CD14-positive monocyte (primary cell): ENCODE data around the gene RTF2. TPM values are rescaled to one million over a fixed set of nuclear protein-coding genes. Genes with fewer than 3 reads are reported as not detected.
A peak's percentile ranks its signal among the peaks of the same experiment; 100 is the strongest.

ENCODE experiments used
- DNase-seq, 3 donors: peaks; one replicate each; pipeline ENCODE4 v3.0.0-alpha.2; 2011 to 2022
- H2AFZ ChIP-seq: 2 replicates; pipeline ENCODE4 v1.6.0; 2012; ENCODE audit warnings: mild to moderate bottlenecking, low read depth, low read length, inconsistent platforms; ENCODE audit not compliant: insufficient read depth, poor library complexity, severe bottlenecking
- H3K27ac ChIP-seq, 2 donors: 1 replicate in 1 of 2; 2 replicates in 1 of 2; pipeline ENCODE4 v1.5.1; 2012 to 2013; ENCODE audit warnings: low read length in 2 of 2, control low read depth in 1 of 2, inconsistent platforms in 1 of 2, low read depth in 1 of 2, mild to moderate bottlenecking in 1 of 2
- H3K27me3 ChIP-seq, 2 donors: one replicate each; pipeline versions ENCODE4 v1.6.0 to v1.6.1; 2011 to 2013; ENCODE audit warnings: low read length in 2 of 2; ENCODE audit not compliant: control insufficient read depth in 2 of 2, insufficient read depth in 2 of 2
- H3K36me3 ChIP-seq, 2 donors: replicated peaks in 1 of 2; 1 replicate in 1 of 2; 2 replicates in 1 of 2; pipeline versions ENCODE4 v1.5.1 to v1.6.1; 2012 to 2013; ENCODE audit warnings: low read length in 2 of 2, control low read depth in 1 of 2, inconsistent platforms in 1 of 2, mild to moderate bottlenecking in 1 of 2; ENCODE audit not compliant: insufficient read depth in 2 of 2, control insufficient read depth in 1 of 2
- H3K4me1 ChIP-seq, 2 donors: 1 replicate in 1 of 2; 2 replicates in 1 of 2; pipeline versions ENCODE4 v1.5.1 to v1.6.1; 2012 to 2013; ENCODE audit warnings: low read length in 2 of 2, control low read depth in 1 of 2, inconsistent platforms in 1 of 2, mild to moderate bottlenecking in 1 of 2, moderate library complexity in 1 of 2; ENCODE audit not compliant: insufficient read depth in 2 of 2, control insufficient read depth in 1 of 2
- H3K4me2 ChIP-seq: replicated peaks from 2 replicates; pipeline ENCODE3; 2012; ENCODE audit warnings: low read length, moderate library complexity, mild to moderate bottlenecking; ENCODE audit not compliant: poor library complexity, severe bottlenecking; ENCODE audit errors: extremely low read depth
- H3K4me3 ChIP-seq, 3 experiments: fragments of 200-600 bp in 1 of 3; sonication (generic) in 1 of 3; replicated peaks in 1 of 3; 1 replicate in 2 of 3; 2 replicates in 1 of 3; pipeline ENCODE4 v1.5.1; 2011 to 2013; ENCODE audit warnings: low read length in 3 of 3, mild to moderate bottlenecking in 3 of 3, control low read depth in 2 of 3, low read depth in 2 of 3, inconsistent platforms in 1 of 3, moderate library complexity in 1 of 3
- H3K79me2 ChIP-seq: 2 replicates; pipeline ENCODE4 v1.6.0; 2012; ENCODE audit warnings: mild to moderate bottlenecking, control low read depth, inconsistent platforms, low read length, moderate library complexity; ENCODE audit not compliant: insufficient read depth
- H3K9ac ChIP-seq: 2 replicates; pipeline ENCODE4 v1.6.0; 2017; ENCODE audit warnings: low read length, mild to moderate bottlenecking; ENCODE audit not compliant: insufficient read depth, poor library complexity, severe bottlenecking
- H3K9me3 ChIP-seq, 2 donors: replicated peaks in 1 of 2; 1 replicate in 1 of 2; 2 replicates in 1 of 2; pipeline versions ENCODE4 v1.5.1 to v1.6.1; 2012 to 2013; ENCODE audit warnings: low read length in 2 of 2, control low read depth in 1 of 2; ENCODE audit not compliant: control insufficient read depth in 1 of 2, insufficient read depth in 1 of 2
- H4K20me1 ChIP-seq: 2 replicates; pipeline ENCODE4 v1.6.0; 2012; ENCODE audit warnings: mild to moderate bottlenecking, low read length, control low read depth, moderate library complexity; ENCODE audit not compliant: insufficient read depth
- H3K27ac Mint-ChIP-seq, 7 donors: one replicate each; pipeline ENCODE4 v1.8.0; 2020; ENCODE audit warnings: mild to moderate bottlenecking in 7 of 7, mixed read lengths in 7 of 7, moderate library complexity in 6 of 7, inconsistent platforms in 2 of 7
- H3K27me3 Mint-ChIP-seq, 3 donors: one replicate each; pipeline ENCODE4 v1.8.0; 2021 to 2022; ENCODE audit warnings: low read depth in 3 of 3, mild to moderate bottlenecking in 3 of 3, mixed read lengths in 3 of 3, moderate library complexity in 3 of 3, inconsistent platforms in 1 of 3
- H3K36me3 Mint-ChIP-seq, 2 donors: one replicate each; pipeline ENCODE4 v1.8.0; 2020; ENCODE audit warnings: mixed read lengths in 2 of 2, inconsistent platforms in 1 of 2, mild to moderate bottlenecking in 1 of 2
- H3K4me1 Mint-ChIP-seq: one replicate; pipeline ENCODE4 v1.8.0; 2020; ENCODE audit warnings: mild to moderate bottlenecking, mixed read lengths
- H3K4me3 Mint-ChIP-seq, 2 donors: one replicate each; pipeline ENCODE4 v1.8.0; 2020; ENCODE audit warnings: mild to moderate bottlenecking in 2 of 2, mixed read lengths in 2 of 2, moderate library complexity in 1 of 2
- H3K9me3 Mint-ChIP-seq, 7 donors: one replicate each; pipeline ENCODE4 v1.8.0; 2020 to 2022; ENCODE audit warnings: mixed read lengths in 7 of 7, mild to moderate bottlenecking in 6 of 7, moderate library complexity in 6 of 7, inconsistent platforms in 2 of 7
- CTCF ChIP-seq: fragments of 200-600 bp; IDR thresholded peaks from one replicate; pipeline ENCODE4 v1.8.0; 2022; ENCODE audit warnings: antibody characterized with exemption, mild to moderate bottlenecking
- WGBS: methylation state at CpG from one replicate; pipeline ENCODE4 v1.1.5; 2013; ENCODE audit warnings: missing lambda C conversion rate; ENCODE audit not compliant: insufficient coverage; 5-methylcytosine and 5-hydroxymethylcytosine counted together
- intact Hi-C, 2 donors: fragments of 100-400 bp; cut with micrococcal nuclease; formaldehyde crosslinking; loops; one replicate each; pipeline versions ENCODE4 v1.15.0 to v1.15.1; 2023
- polyA minus RNA-seq: library from RNA; depleted of rRNA, polyadenylated mRNA; stranded (reverse); fragments of >200 nt; gene quantifications from 2 replicates; pipeline ENCODE4 v1.2.3, GENCODE V29; 2012
- polyA plus RNA-seq, 3 donors: library from polyadenylated mRNA; depleted of rRNA in 1 of 3; unstranded in 2 of 3; stranded (reverse) in 1 of 3; fragments of 300-500 nt in 2 of 3; fragments of >200 nt in 1 of 3; fragmentation: Illumina TruSeq in 2 of 3; gene quantifications; 1 replicate in 2 of 3; 2 replicates in 1 of 3; pipeline ENCODE4 v1.2.3, GENCODE V29; 2012 to 2021
- total RNA-seq, 12 experiments: library from RNA in 1 of 12; stranded (reverse) in 1 of 12; fragments of 120-200 nt in 1 of 12; gene quantifications; one replicate each; pipeline ENCODE4 v1.2.4 and lab custom pipeline; 2013 to 2026; ENCODE audit warnings: mixed read lengths in 6 of 12, inconsistent platforms in 1 of 12

The RTF2 gene
- total RNA-seq (2013), result 140 TPM
- polyA plus RNA-seq (100 to 1,000 TPM in 2 of 3 donors, 10 to 100 TPM in 1; 74.3 to 163 (median 148) TPM), polyA minus RNA-seq (33.9 and 52.7 TPM in 2 replicates), total RNA-seq (lab: John Stamatoyannopoulos, UW) (27.8 to 95.7 (median 58.2) reads per million in 11 experiments)

- H3K27me3 ChIP-seq, result no peaks in the 10 kb centered on the region
- peaks cover 20 to 26% of the 10 kb centered on the region in 2 donors for H3K36me3 Mint-ChIP-seq
- peak within 1 kb of the TSS; percentile 79 to 90 (median 86) for H3K4me3 ChIP-seq
- H2AFZ ChIP-seq, result peak within 1 kb of the TSS; percentile 83
- peaks cover 36 to 55% of the 10 kb centered on the region in 2 donors for H3K4me1 ChIP-seq
- H3K79me2 ChIP-seq, result peaks cover 39% of the 10 kb centered on the region
- peaks cover 34% of the 10 kb centered on the region for H3K4me1 Mint-ChIP-seq
- H3K27ac ChIP-seq, result peak within 1 kb of the TSS; percentile 75 to 96
- H3K27me3 Mint-ChIP-seq, result peaks cover 0 to 2% (median 1%) of the 10 kb centered on the region in 3 donors
- H3K36me3 ChIP-seq, result peaks cover 14 to 17% of the 10 kb centered on the region in 2 donors
- intact Hi-C loops, result loop anchor here (5.0 kb wide), 3 partner anchors 46 to 76 kb away; partner anchors contain the start of genes AURKA (in 2 of the 2) and CSTF1 (in 2 of the 2)
- TF ChIP-seq CTCF, result no peak
- H3K4me2 ChIP-seq, result peak within 1 kb of the TSS; percentile 72
- peak within 1 kb of the TSS; percentile 79 for H3K9ac ChIP-seq
- under 1% methylated on average over 54 of the region's 55 CpGs for WGBS
- H3K9me3 Mint-ChIP-seq, result peaks cover 0 to 3% (median 0%) of the 10 kb centered on the region in 7 donors
- peak; percentile 93 to 96 (median 95) for DNase-seq
- H3K27ac Mint-ChIP-seq, result peak within 1 kb of the TSS; percentile 100
- peak within 1 kb of the TSS; percentile 99 for H3K4me3 Mint-ChIP-seq
- H4K20me1 ChIP-seq, result peaks cover 4% of the 10 kb centered on the region
- no peaks in the 10 kb centered on the region for H3K9me3 ChIP-seq
Measured at GRCh38 chr20:56468316-56469076, at the start of gene RTF2. RTF2 (plus strand) TSS chr20:56468627; CDS start chr20:56468698, 71 bp downstream.

- H3K27me3 Mint-ChIP-seq, result peaks cover 7 to 18% (median 7%) of the 10 kb centered on the region in 3 donors
- Histone ChIP-seq H3K27ac (no peak overlapping the region), H3K4me2 (no peak overlapping the region), H3K9ac (no peak overlapping the region), H3K36me3 (no peaks in the 10 kb centered on the region), H2AFZ (no peak overlapping the region), H3K4me1 (peaks cover 78 to 86% of the 10 kb centered on the region in 2 donors), H3K79me2 (peaks cover 5% of the 10 kb centered on the region), H3K9me3 (no peaks in the 10 kb centered on the region), H3K27me3 (peaks cover 2% of the 10 kb centered on the region in 2 donors), H4K20me1 (no peaks in the 10 kb centered on the region), H3K4me3 (no peak overlapping the region)
- H3K4me3 Mint-ChIP-seq, result no peak overlapping the region
- no CpG with 5 or more reads among the region's 2 CpGs for WGBS
- intact Hi-C loops, result loop anchor here (5.0 kb wide), 2 partner anchors 42 to 47 kb away; partner anchors contain the start of gene RTF2 (in 1 of the 2)
- H3K9me3 Mint-ChIP-seq, result no peaks in the 10 kb centered on the region
- no peak for DNase-seq
- peaks cover 33 to 37% of the 10 kb centered on the region in 2 donors for H3K36me3 Mint-ChIP-seq
- no peak for TF ChIP-seq CTCF
- peaks cover 81% of the 10 kb centered on the region for H3K4me1 Mint-ChIP-seq
- peak overlapping the region in 6 of 7 donors; percentile 10 to 98 (median 92) for H3K27ac Mint-ChIP-seq
Measured at GRCh38 chr20:56420028-56420427, 48.4 kb upstream of the RTF2 start.
